Activated naive CD8-positive, alpha-beta T cell (primary cell): ENCODE results near the gene TGFB2.
A peak's percentile ranks its signal among the peaks of the same experiment; 100 is the strongest.
"Not testable (repeated sequence)": the region's sequence is repeated elsewhere in the genome, so short reads cannot be mapped to it uniquely, and the experiment has no call there.

Experiments
- H3K27ac Mint-ChIP-seq: one replicate; pipeline ENCODE4 v1.8.0; 2021; ENCODE audit warnings: mixed read lengths
- H3K27me3 Mint-ChIP-seq: one replicate; pipeline ENCODE4 v1.8.0; 2021; ENCODE audit warnings: mixed read lengths
- H3K36me3 Mint-ChIP-seq: one replicate; pipeline ENCODE4 v1.8.0; 2021; ENCODE audit warnings: mixed read lengths
- H3K4me1 Mint-ChIP-seq: one replicate; pipeline ENCODE4 v1.8.0; 2021; ENCODE audit warnings: low read depth, mixed read lengths
- H3K4me3 Mint-ChIP-seq: one replicate; pipeline ENCODE4 v1.8.0; 2021; ENCODE audit warnings: mild to moderate bottlenecking, mixed read lengths
- H3K9me3 Mint-ChIP-seq: one replicate; pipeline ENCODE4 v1.8.0; 2021; ENCODE audit warnings: low read depth, mixed read lengths

The TGFB2 gene

DNA sequence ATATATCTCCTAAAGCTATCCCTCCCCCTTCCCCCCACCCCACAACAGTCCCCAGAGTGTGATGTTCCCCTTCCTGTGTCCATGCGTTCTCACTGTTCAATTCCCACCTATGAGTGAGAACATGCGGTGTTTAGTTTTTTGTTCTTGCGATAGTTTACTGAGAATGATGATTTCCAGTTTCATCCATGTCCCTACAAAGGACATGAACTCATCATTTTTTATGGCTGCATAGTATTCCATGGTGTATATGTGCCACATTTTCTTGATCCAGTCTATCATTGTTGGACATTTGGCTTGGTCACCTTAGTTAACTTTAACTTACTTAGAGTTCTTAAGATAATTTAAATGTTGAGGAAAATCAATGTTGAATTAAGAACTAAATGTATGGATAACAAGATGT lies 25.0 kb upstream of the TGFB2 start:
- H3K4me3 Mint-ChIP-seq, H3K9me3 Mint-ChIP-seq, H3K27ac Mint-ChIP-seq, H3K4me1 Mint-ChIP-seq, H3K27me3 Mint-ChIP-seq, H3K36me3 Mint-ChIP-seq: not testable (repeated sequence)

DNA sequence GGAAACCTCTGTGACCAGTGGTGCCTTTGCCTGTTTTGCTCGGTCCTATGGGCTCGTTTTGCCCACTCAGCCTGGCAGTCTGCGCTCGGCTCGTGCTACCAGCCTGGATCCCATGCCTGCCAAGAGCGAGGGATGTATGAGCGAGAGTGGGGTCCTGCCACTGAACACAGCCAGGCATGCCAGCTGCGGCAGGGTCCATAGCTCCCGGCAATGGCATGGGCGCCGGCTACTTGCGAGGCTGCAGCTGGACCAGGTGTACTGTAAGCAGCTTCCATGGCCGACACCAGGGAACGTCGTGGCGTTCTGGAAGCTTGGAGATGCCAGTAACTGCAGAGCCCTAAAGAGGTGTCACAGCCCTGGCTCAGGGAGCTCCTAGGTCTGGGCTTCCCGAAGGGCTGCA lies 22.4 kb upstream of the TGFB2 start:
- Mint-ChIP-seq H3K27ac (no peak overlapping the region), H3K9me3 (no peaks in the 10 kb centered on the region), H3K4me3 (no peak overlapping the region), H3K4me1 (no peaks in the 10 kb centered on the region), H3K27me3 (no peaks in the 10 kb centered on the region), H3K36me3 (peaks cover 3% of the 10 kb centered on the region)

DNA sequence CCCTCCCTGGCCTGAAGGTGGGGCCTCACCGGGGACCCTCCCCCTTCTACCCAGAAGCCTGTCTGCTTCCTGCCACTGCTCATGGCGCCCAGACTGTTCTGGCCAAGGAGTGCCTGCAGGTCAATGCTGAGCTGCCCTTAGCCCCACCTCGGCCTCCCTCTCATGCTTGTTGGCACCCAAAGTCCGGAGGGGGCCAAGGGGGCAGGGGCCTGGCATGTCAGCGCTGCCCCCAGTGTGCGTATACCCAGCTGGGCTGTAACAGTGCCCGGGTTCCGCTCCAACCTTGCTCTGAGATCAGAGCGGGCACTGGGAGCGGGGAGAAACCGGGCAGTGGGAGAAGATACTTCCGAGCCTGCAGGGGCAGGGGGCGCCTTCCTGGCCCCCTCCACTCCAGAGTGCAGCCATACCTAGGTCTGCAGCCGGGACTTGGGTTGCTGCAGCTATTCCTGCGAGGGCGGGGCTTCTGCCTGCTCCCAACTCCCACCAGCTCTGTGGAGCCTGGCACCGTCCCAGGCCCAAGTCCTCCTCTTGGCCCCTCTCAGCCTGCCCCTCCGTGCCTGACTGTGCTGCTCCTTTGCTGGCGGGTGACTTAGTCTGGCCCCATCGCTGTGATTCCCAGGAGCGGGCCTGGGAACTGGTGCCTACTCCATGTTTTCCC lies 21.4 kb upstream of the TGFB2 start:
- Mint-ChIP-seq H3K27ac (no peak overlapping the region), H3K4me1 (no peaks in the 10 kb centered on the region), H3K9me3 (no peaks in the 10 kb centered on the region), H3K36me3 (peaks cover 3% of the 10 kb centered on the region), H3K4me3 (no peak overlapping the region), H3K27me3 (no peaks in the 10 kb centered on the region)

DNA sequence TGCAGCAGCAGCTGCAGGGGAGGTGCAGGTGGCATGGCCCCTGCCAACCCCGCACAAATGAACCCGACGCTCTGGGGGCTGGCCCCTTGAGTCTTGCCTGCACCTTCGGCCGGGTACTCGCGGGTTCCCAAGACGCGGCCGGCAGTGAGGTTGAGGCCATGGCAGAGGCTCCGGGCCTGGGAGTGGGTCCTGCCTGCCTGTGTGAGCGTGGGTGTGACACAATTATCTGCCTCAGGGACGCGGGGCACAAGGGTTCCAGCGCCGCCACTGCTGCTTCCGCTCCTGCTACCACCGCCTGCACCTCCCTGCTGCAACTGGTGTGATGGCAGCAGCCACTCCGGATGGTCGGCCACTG lies 20.9 kb upstream of the TGFB2 start:
- Mint-ChIP-seq H3K27ac (no peak overlapping the region), H3K36me3 (peaks cover 3% of the 10 kb centered on the region)

DNA sequence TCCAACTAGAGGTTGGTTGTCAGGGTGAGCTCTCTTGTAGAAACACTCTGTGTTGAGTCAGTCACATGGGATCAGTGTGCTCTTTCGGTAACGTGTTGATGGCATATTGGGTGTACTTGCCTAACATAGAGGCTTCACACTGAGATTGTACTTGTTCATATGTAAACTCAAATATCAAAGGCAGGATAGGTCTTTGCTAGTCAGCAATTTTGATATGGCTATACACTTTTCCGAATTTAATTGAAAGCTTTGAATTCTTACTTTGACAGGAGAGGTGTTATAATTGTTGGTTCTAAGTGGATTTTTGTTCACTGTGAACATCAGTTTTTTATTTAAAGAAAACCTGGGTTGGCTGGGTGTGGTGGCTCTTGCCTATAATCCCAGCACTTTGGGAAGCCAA lies 16.4 kb upstream of the TGFB2 start:
- H3K4me1 Mint-ChIP-seq, result no peaks in the 10 kb centered on the region
- H3K9me3 Mint-ChIP-seq, result no peaks in the 10 kb centered on the region
- no peaks in the 10 kb centered on the region for H3K27me3 Mint-ChIP-seq
- H3K27ac Mint-ChIP-seq, result peak overlapping the region; percentile 13
- peaks cover 9% of the 10 kb centered on the region for H3K36me3 Mint-ChIP-seq
- no peak overlapping the region for H3K4me3 Mint-ChIP-seq

More for the DNA sequence above, 20.9 kb upstream of the TGFB2 start:
- Mint-ChIP-seq H3K4me3 (no peak overlapping the region), H3K4me1 (no peaks in the 10 kb centered on the region), H3K9me3 (no peaks in the 10 kb centered on the region), H3K27me3 (no peaks in the 10 kb centered on the region)

DNA sequence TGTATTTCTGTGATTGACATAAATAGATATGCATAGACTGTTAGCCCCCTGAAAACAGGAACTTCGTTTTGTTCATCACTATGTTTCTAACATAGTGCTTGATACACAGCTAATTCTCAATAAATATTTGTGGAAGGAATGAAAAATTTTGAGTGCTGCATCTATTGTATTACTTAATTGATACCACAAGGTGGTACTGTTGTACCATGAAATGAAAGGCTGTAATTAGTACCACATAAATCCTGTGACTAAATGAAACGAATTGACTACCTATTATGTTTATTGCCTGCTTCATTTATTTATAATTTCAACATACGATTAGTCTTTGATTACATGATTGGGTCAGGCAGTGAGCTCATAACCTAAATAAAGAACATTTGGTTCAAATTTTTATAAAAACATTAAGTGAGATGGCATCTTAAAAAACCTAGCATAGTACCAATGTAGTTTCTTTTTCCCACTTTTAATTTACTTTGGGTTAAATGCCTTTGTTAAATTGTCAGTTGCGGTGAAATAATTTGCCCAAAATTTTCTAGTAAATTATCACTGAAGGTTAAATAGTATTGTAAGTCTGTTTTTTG lies 15.0 kb upstream of the TGFB2 start:
- no peaks in the 10 kb centered on the region for H3K9me3 Mint-ChIP-seq
- H3K36me3 Mint-ChIP-seq, result peaks cover 13% of the 10 kb centered on the region
- no peak overlapping the region for H3K27ac Mint-ChIP-seq
- H3K4me3 Mint-ChIP-seq, result no peak overlapping the region
- no peaks in the 10 kb centered on the region for H3K4me1 Mint-ChIP-seq
- H3K27me3 Mint-ChIP-seq, result no peaks in the 10 kb centered on the region

DNA sequence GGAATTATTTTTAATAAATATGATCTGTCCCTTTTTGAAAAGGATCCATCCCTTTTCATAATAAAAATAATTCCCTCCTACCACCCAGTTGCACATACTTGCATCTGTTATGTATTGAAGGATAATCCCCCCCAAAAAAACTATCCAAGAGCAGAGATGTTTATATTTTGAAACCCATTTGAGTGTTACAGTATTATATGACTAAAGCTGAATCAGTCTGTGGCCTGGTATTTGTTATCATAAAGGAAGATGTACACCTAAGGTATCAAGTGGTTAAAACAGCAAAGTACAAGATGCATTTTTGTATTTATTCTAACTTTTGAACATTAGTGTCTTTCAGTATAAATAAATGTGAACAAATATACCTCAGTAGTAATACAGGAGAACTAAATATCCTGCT lies 12.7 kb upstream of the TGFB2 start:
- Mint-ChIP-seq H3K36me3 (peaks cover 13% of the 10 kb centered on the region), H3K9me3 (no peaks in the 10 kb centered on the region), H3K27ac (no peak overlapping the region), H3K27me3 (no peaks in the 10 kb centered on the region), H3K4me3 (no peak overlapping the region), H3K4me1 (no peaks in the 10 kb centered on the region)

DNA sequence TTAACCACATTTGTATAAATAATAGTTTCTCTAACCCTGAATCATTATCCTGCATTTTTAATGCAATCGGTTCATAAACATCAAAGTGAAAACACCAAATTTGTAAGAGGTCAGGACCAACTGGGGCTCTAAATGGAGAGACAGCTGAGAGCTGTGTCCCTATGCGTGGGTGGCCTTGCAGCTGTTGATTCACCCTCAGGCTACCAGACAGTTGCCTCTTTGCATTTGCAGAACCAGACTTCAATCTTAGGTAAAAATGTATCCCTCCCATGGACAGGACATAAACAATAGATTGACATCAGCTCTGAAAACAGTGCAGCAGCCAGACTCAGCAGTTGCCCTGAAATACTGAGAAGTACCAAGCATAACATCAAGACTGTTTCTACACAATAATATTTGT lies 8.8 kb upstream of the TGFB2 start:
- no peaks in the 10 kb centered on the region for H3K9me3 Mint-ChIP-seq
- H3K4me1 Mint-ChIP-seq, result no peaks in the 10 kb centered on the region
- H3K4me3 Mint-ChIP-seq, result no peak overlapping the region
- H3K27me3 Mint-ChIP-seq, result peaks cover 4% of the 10 kb centered on the region
- peaks cover 22% of the 10 kb centered on the region for H3K36me3 Mint-ChIP-seq
- no peak overlapping the region for H3K27ac Mint-ChIP-seq

DNA sequence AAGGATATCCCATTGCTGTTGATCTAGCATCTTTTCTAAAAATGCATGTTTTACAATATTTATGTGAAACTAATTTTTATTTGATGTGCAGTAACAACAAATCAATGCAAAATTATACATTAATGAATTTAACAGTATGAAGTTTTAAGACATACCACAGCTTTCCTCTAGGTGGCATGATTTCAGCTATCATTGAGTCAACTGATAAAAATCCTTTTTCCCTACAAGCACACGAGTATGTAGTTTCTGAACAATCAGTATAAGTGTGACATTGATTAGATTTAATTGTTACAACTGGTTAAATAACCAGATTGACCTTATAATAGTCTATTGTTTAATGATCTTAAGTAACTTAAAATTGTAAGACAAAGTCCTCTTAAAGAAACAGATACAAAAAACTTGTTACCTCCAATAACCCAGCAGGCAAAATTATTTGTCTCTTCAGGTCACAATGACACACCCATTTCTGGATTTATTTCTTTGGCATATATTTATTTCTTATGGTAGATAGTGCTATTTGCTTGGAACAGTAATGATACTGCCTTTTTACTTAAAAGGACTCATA lies 5.8 kb upstream of the TGFB2 start:
- H3K4me1 Mint-ChIP-seq, result no peaks in the 10 kb centered on the region
- H3K9me3 Mint-ChIP-seq, result no peaks in the 10 kb centered on the region
- no peak overlapping the region for H3K27ac Mint-ChIP-seq

DNA sequence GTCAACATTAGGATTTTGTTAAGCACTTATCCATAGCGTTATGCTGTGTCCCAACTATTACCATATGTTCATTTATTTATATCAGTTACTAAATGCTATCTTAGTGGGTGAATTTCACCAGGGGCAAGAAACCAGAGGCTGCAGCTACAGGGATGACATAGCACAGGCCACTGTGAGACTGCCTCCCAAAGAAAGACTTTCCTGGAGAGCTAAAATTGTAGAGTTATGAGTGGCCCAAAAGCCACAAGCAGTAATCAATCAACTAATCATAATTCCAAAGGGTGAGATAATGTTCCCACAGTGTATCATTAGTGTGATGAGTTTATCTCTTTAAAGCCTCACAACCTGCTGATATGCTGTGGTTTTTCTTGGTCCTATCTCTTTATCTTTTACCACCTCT lies 3.8 kb upstream of the TGFB2 start:
- peaks cover 13% of the 10 kb centered on the region for H3K27me3 Mint-ChIP-seq
- H3K9me3 Mint-ChIP-seq, result no peaks in the 10 kb centered on the region
- H3K36me3 Mint-ChIP-seq, result peaks cover 20% of the 10 kb centered on the region
- no peak overlapping the region for H3K27ac Mint-ChIP-seq
- H3K4me3 Mint-ChIP-seq, result no peak overlapping the region
- H3K4me1 Mint-ChIP-seq, result peaks cover 3% of the 10 kb centered on the region

More for the DNA sequence above, 5.8 kb upstream of the TGFB2 start:
- Mint-ChIP-seq H3K27me3 (peaks cover 11% of the 10 kb centered on the region), H3K36me3 (peaks cover 24% of the 10 kb centered on the region), H3K4me3 (no peak overlapping the region)

DNA sequence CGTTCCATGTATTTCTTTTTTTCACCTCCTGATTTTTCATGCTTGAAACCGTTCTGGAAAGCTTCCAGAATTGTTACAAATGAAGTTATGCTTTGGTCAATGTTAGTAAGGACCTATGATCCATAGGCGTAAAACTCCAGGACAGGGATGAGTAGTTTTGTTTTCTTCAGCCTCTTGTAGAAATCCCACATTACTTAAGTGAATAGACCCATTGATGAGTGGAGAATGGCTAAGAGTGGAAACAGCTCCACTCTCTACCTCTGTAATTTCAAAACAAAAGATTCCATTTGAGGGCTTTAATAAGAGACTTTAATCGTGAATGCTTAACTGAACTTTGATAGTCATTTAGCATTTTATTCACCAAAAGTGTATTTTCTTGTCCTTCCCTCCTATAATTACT lies 3.0 kb upstream of the TGFB2 start:
- H3K36me3 Mint-ChIP-seq, result peaks cover 20% of the 10 kb centered on the region
- H3K4me1 Mint-ChIP-seq, result peaks cover 10% of the 10 kb centered on the region
- no peak overlapping the region for H3K27ac Mint-ChIP-seq
- H3K9me3 Mint-ChIP-seq, result no peaks in the 10 kb centered on the region
- H3K4me3 Mint-ChIP-seq, result no peak overlapping the region
- peaks cover 18% of the 10 kb centered on the region for H3K27me3 Mint-ChIP-seq

DNA sequence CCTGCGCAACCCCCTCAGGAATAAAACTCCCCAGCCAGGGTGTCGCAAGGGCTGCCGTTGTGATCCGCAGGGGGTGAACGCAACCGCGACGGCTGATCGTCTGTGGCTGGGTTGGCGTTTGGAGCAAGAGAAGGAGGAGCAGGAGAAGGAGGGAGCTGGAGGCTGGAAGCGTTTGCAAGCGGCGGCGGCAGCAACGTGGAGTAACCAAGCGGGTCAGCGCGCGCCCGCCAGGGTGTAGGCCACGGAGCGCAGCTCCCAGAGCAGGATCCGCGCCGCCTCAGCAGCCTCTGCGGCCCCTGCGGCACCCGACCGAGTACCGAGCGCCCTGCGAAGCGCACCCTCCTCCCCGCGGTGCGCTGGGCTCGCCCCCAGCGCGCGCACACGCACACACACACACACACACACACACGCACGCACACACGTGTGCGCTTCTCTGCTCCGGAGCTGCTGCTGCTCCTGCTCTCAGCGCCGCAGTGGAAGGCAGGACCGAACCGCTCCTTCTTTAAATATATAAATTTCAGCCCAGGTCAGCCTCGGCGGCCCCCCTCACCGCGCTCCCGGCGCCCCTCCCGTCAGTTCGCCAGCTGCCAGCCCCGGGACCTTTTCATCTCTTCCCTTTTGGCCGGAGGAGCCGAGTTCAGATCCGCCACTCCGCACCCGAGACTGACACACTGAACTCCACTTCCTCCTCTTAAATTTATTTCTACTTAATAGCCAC lies 696 bp downstream of the TGFB2 start:
- Mint-ChIP-seq H3K36me3 (peaks cover 16% of the 10 kb centered on the region), H3K4me1 (peaks cover 23% of the 10 kb centered on the region), H3K27me3 (peaks cover 28% of the 10 kb centered on the region), H3K4me3 (no peak overlapping the region), H3K27ac (no peak overlapping the region), H3K9me3 (no peaks in the 10 kb centered on the region)

DNA sequence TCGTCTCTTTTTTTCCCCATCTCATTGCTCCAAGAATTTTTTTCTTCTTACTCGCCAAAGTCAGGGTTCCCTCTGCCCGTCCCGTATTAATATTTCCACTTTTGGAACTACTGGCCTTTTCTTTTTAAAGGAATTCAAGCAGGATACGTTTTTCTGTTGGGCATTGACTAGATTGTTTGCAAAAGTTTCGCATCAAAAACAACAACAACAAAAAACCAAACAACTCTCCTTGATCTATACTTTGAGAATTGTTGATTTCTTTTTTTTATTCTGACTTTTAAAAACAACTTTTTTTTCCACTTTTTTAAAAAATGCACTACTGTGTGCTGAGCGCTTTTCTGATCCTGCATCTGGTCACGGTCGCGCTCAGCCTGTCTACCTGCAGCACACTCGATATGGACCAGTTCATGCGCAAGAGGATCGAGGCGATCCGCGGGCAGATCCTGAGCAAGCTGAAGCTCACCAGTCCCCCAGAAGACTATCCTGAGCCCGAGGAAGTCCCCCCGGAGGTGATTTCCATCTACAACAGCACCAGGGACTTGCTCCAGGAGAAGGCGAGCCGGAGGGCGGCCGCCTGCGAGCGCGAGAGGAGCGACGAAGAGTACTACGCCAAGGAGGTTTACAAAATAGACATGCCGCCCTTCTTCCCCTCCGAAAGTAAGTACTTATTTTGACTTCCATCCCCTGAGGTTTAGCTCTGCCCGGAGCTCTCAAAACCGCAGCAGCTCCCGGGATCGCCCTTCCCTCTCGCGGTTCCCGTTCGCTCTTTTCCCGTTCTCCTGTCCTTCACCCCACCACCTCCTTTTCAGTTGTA lies 1.5 kb downstream of the TGFB2 start:
- Mint-ChIP-seq H3K9me3 (no peaks in the 10 kb centered on the region), H3K4me3 (no peak overlapping the region), H3K27me3 (peaks cover 25% of the 10 kb centered on the region), H3K27ac (peak overlapping the region; percentile 43), H3K36me3 (peaks cover 9% of the 10 kb centered on the region), H3K4me1 (peaks cover 31% of the 10 kb centered on the region)

DNA sequence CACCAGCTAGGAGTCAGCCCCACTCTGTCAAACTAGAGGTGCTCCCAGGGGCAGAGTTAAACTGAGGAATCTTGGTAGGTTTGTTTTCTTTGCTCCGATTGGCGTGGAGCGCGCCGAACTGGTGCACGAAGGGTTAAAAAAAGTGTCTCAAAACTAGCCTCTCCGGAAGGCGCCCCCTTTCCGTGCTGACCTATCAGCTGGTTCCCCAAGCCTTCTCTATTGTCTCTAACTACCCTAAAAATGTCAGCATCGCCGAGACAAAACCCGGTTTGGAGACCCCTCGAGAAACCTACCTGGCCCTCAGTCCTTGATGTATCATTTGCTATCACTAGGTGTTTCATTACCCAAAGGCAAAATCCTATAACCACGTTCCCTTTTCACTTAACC lies 2.2 kb downstream of the TGFB2 start:
- Mint-ChIP-seq H3K27me3 (peaks cover 20% of the 10 kb centered on the region), H3K9me3 (no peaks in the 10 kb centered on the region), H3K4me1 (peaks cover 35% of the 10 kb centered on the region), H3K36me3 (peaks cover 3% of the 10 kb centered on the region), H3K4me3 (no peak overlapping the region), H3K27ac (no peak overlapping the region)
